Esophagus muscularis mucosa (tissue), 4 donors: ENCODE measurements around the gene TMUB1.

Source experiments
- CTCF ChIP-seq, 3 experiments: fragments of 200-600 bp in 2 of 3; fragments of 450-650 bp in 1 of 3; sonication (generic) in 2 of 3; IDR thresholded peaks; one replicate each; pipeline ENCODE4 v1.5.1; 2017 to 2019; ENCODE audit warnings: antibody characterized with exemption in 3 of 3, mild to moderate bottlenecking in 2 of 3, moderate library complexity in 1 of 3
- EP300 ChIP-seq: sonication (generic); formaldehyde crosslinking; IDR thresholded peaks from one replicate; pipeline ENCODE4 v1.6.1; 2017; ENCODE audit warnings: antibody characterized with exemption
- POLR2A ChIP-seq: fragments of 450-650 bp; IDR thresholded peaks from one replicate; pipeline ENCODE4 v1.6.1; 2017; ENCODE audit warnings: antibody characterized with exemption, moderate library complexity, mild to moderate bottlenecking, low read depth
- POLR2AphosphoS5 ChIP-seq, 2 donors: sonication (generic); formaldehyde crosslinking; IDR thresholded peaks; one replicate each; pipeline ENCODE4 v1.6.1; 2017; ENCODE audit warnings: antibody characterized with exemption in 2 of 2

DNA sequence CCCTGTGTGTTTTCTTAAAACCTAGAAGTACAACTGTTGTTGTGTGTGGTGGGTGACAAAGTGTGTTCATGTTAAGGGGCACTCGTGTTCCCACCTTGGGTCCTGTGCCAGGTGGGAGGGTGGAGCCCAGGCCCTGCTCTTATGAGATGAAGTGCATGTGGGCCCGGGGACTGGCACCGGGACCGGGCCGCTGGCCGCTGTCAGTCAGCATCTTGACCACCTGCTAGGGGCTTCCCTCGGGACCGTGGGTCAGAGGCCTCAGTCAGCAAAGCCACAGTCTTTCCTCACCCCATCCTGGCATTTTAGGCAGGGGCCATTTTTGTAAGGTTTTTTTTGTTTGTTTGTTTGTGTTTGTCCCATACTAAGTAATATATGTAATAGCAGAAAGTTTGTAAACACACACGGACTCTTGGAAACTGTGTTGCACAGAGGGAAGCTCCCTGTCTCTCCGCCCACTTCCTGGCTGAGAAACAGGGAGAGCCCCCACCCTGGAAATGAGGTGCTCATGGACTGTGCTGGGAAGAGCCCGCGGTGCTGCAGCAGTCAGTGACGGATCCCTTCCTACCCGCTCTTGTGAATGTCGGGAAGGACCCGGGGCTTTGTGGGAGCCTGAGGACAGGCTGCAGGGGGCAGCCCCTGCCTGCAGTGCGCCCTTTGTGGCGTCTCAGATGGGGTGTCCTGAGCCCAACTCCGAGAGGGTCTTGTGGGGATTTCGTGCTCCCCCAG is 16.4 kb upstream of the TMUB1 start:
- TF ChIP-seq CTCF (IDR thresholded peaks at IDR 0.05) (no peak), POLR2AphosphoS5 (IDR thresholded peaks at IDR 0.05) (no peak), POLR2A (no peak), EP300 (no peak)
